Body of pancreas (tissue), 4 donors: ENCODE measurements around the gene ABCA8. TPM values are rescaled to one million over a fixed set of nuclear protein-coding genes. Genes with fewer than 3 reads are reported as not detected.

Experiments
- ATAC-seq: fragments of 150-250 bp; one replicate; pipeline ENCODE4 v1.9.1; 2016
- DNase-seq, 4 donors: peaks; one replicate each; pipeline ENCODE4 v3.0.0-alpha.2; 2019
- H3K27ac ChIP-seq, 4 donors: fragments of 200-600 bp; sonication (generic); 1 replicate in 3 of 4; 2 replicates in 1 of 4; pipeline versions ENCODE4 v1.5.1 to v1.6.1; 2016 to 2019; ENCODE audit warnings: mild to moderate bottlenecking in 1 of 4, mixed read lengths in 1 of 4, moderate library complexity in 1 of 4
- H3K27me3 ChIP-seq, 2 donors: fragments of 200-600 bp; sonication (generic); one replicate each; pipeline ENCODE4 v1.6.0; 2016; ENCODE audit warnings: mild to moderate bottlenecking in 1 of 2
- H3K36me3 ChIP-seq, 2 donors: fragments of 200-600 bp; sonication (generic); replicated peaks in 1 of 2; 2 replicates each; pipeline ENCODE4 v1.5.1; 2016; ENCODE audit warnings: low read depth in 2 of 2; ENCODE audit not compliant: insufficient read depth in 1 of 2
- H3K4me1 ChIP-seq: fragments of 200-600 bp; sonication (generic); one replicate; pipeline ENCODE4 v1.6.0; 2016
- H3K4me3 ChIP-seq, 2 donors: fragments of 200-600 bp; sonication (generic); 1 replicate in 1 of 2; 2 replicates in 1 of 2; pipeline ENCODE4 v1.5.1; 2016 to 2019
- H3K9me3 ChIP-seq, 3 donors: fragments of 200-600 bp; sonication (generic); 1 replicate in 2 of 3; 2 replicates in 1 of 3; pipeline ENCODE4 v1.5.1; 2016
- CTCF ChIP-seq, 7 experiments: fragments of 450-650 bp in 4 of 7; fragments of 200-600 bp in 3 of 7; sonication (generic) in 3 of 7; IDR thresholded peaks; one replicate each; pipeline ENCODE4 v1.5.1; 2016 to 2019; ENCODE audit warnings: antibody characterized with exemption in 7 of 7
- POLR2A ChIP-seq, 3 donors: fragments of 450-650 bp; IDR thresholded peaks; one replicate each; pipeline ENCODE4 v1.6.1; 2016; ENCODE audit warnings: antibody characterized with exemption in 3 of 3, mild to moderate bottlenecking in 2 of 3
- WGBS, 2 donors: methylation state at CpG; one replicate each; pipeline ENCODE4 v1.1.5; 2017; 5-methylcytosine and 5-hydroxymethylcytosine counted together
- intact Hi-C: fragments of 100-400 bp; cut with DNase I; formaldehyde crosslinking; loops from one replicate; pipeline ENCODE4 v1.15.1; 2023
- total RNA-seq, 2 donors: library from RNA; depleted of rRNA; stranded (reverse); fragments of >200 nt; gene quantifications; one replicate each; pipeline ENCODE4 v1.1.0, GENCODE V29; 2016

The ABCA8 gene
- total RNA-seq, 2 donors from 2014 or later: 10.4 to 16.8 TPM

GRCh38 chr17:68819465-68819864 is 135.7 kb downstream of the ABCA8 start:
- ATAC-seq: no peak
- no peaks in the 10 kb centered on the region for H3K27me3 ChIP-seq
- no peak overlapping the region for H3K27ac ChIP-seq
- H3K9me3 ChIP-seq: no peaks in the 10 kb centered on the region
- H3K4me1 ChIP-seq: no peaks in the 10 kb centered on the region
- no peak for TF ChIP-seq POLR2A (IDR thresholded peaks at IDR 0.05)
- no peak for TF ChIP-seq CTCF (IDR thresholded peaks at IDR 0.05)
- DNase-seq: no peak
- intact Hi-C loops: no loop called here
- no peak overlapping the region for H3K4me3 ChIP-seq
- H3K36me3 ChIP-seq: no peaks in the 10 kb centered on the region
- WGBS, 2 donors: 82 to 92% methylated on average over 5 of the region's 5 CpGs

Other genes starting within 250 kb of the ABCA8 start
- gene ABCA9, start 105.5 kb upstream of the ABCA8 start, total RNA-seq: 10 to 100 TPM in 1 of 2 donors, 1 to 10 TPM in 1; 8.8 to 30.7 TPM
- gene ABCA6, start 186.5 kb upstream of the ABCA8 start, total RNA-seq: 10 to 100 TPM; 20.8 to 35.9 TPM